Esophagus squamous epithelium (tissue), 4 donors: ENCODE results near the gene RIMBP2.

ENCODE experiments used
- POLR2A ChIP-seq, 4 donors: fragments of 450-650 bp; IDR thresholded peaks; one replicate each; pipeline ENCODE4 v1.6.1; 2017; ENCODE audit warnings: antibody characterized with exemption in 4 of 4, mild to moderate bottlenecking in 4 of 4, moderate library complexity in 3 of 4
- TF ChIP-seq, protein P1 (sequence below), 6 experiments: fragments of 450-650 bp in 4 of 6; fragments of 200-600 bp in 2 of 6; sonication (generic) in 2 of 6; IDR thresholded peaks; one replicate each; pipeline ENCODE4 v1.5.1; 2016 to 2019; ENCODE audit warnings: antibody characterized with exemption in 6 of 6, mild to moderate bottlenecking in 4 of 6, moderate library complexity in 4 of 6

DNA sequence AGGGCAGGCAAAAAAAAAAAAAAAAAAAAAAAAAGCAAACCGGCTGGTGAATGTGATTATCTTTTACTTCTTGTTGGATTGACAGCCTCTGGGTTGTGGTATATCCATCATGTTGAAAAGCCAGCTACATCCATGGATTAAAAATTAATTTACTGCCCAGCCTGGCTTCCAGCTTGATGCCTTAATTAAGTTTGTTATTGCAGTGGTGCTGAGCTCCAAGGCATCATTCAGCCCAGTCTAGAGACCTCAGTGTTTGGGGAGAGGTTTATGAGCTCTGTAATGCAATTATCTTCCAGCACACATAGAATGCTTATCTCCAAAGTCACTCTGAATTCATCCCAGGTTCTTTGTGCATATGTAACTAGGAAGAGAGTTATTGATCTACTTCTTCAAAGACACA lies 114.8 kb downstream of the RIMBP2 start:
- TF ChIP-seq, protein P1, sequence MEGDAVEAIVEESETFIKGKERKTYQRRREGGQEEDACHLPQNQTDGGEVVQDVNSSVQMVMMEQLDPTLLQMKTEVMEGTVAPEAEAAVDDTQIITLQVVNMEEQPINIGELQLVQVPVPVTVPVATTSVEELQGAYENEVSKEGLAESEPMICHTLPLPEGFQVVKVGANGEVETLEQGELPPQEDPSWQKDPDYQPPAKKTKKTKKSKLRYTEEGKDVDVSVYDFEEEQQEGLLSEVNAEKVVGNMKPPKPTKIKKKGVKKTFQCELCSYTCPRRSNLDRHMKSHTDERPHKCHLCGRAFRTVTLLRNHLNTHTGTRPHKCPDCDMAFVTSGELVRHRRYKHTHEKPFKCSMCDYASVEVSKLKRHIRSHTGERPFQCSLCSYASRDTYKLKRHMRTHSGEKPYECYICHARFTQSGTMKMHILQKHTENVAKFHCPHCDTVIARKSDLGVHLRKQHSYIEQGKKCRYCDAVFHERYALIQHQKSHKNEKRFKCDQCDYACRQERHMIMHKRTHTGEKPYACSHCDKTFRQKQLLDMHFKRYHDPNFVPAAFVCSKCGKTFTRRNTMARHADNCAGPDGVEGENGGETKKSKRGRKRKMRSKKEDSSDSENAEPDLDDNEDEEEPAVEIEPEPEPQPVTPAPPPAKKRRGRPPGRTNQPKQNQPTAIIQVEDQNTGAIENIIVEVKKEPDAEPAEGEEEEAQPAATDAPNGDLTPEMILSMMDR (IDR thresholded peaks at IDR 0.05) = no peak
- no peak for TF ChIP-seq POLR2A (IDR thresholded peaks at IDR 0.05)
